ENCODE data around the gene SEPTIN10.

DNA sequence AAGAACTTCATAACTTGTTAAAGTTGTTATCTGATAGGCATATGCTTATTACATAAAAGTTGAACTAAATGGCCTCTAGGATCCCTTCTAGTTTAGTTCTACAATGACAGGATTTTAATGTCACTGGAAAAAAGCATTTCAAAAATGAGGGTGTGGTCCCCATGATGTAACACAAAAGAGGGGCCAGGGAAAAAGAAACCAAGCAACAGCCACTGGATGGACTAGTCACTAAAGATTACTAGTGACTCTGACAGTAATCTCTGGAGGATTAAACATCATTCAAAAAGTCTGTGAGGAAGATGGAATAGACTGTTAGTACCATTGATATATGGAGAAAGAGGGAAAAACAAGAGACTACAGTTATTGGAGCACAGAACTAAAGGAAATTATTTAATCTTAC, 22.6 kb downstream of the SEPTIN10 start:
- no peak for TF ChIP-seq POLR2A (IDR thresholded peaks at IDR 0.05)
- no peak for TF ChIP-seq POLR2AphosphoS5 (IDR thresholded peaks at IDR 0.05)
- TF ChIP-seq, protein P1, sequence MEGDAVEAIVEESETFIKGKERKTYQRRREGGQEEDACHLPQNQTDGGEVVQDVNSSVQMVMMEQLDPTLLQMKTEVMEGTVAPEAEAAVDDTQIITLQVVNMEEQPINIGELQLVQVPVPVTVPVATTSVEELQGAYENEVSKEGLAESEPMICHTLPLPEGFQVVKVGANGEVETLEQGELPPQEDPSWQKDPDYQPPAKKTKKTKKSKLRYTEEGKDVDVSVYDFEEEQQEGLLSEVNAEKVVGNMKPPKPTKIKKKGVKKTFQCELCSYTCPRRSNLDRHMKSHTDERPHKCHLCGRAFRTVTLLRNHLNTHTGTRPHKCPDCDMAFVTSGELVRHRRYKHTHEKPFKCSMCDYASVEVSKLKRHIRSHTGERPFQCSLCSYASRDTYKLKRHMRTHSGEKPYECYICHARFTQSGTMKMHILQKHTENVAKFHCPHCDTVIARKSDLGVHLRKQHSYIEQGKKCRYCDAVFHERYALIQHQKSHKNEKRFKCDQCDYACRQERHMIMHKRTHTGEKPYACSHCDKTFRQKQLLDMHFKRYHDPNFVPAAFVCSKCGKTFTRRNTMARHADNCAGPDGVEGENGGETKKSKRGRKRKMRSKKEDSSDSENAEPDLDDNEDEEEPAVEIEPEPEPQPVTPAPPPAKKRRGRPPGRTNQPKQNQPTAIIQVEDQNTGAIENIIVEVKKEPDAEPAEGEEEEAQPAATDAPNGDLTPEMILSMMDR (IDR thresholded peaks at IDR 0.05), result no peak
